H9 (cell line): ENCODE measurements around the gene USB1. TPM values are rescaled to one million over a fixed set of nuclear protein-coding genes. Genes with fewer than 3 reads are reported as not detected.

Experiments used
- DNase-seq: peaks from one replicate; pipeline ENCODE4 v3.0.0-alpha.2; 2017
- H2AFZ ChIP-seq: one replicate; pipeline ENCODE4 v1.6.1; 2013; ENCODE audit warnings: mild to moderate bottlenecking, low read length, control low read depth, moderate library complexity
- H2AK5ac ChIP-seq: 2 replicates; pipeline ENCODE4 v1.6.1; 2013; ENCODE audit warnings: low read length, control low read depth, mixed read lengths; ENCODE audit not compliant: insufficient read length
- H2BK120ac ChIP-seq: one replicate; pipeline ENCODE4 v1.6.1; 2013; ENCODE audit warnings: low read depth, mild to moderate bottlenecking, low read length, control low read depth, inconsistent platforms; ENCODE audit not compliant: poor library complexity, severe bottlenecking
- H2BK12ac ChIP-seq: 2 replicates; pipeline ENCODE4 v1.6.1; 2013; ENCODE audit warnings: low read length, control low read depth, mixed read lengths, low read depth; ENCODE audit not compliant: insufficient read length
- H2BK15ac ChIP-seq: 2 replicates; pipeline ENCODE4 v1.6.1; 2013; ENCODE audit warnings: low read depth, low read length, control low read depth
- H2BK20ac ChIP-seq: one replicate; pipeline ENCODE4 v1.6.1; 2013; ENCODE audit warnings: low read depth, mild to moderate bottlenecking, low read length, control low read depth, inconsistent platforms; ENCODE audit not compliant: poor library complexity, severe bottlenecking
- H2BK5ac ChIP-seq: 2 replicates; pipeline ENCODE4 v1.6.1; 2013; ENCODE audit warnings: low read length, control low read depth, mixed read lengths; ENCODE audit not compliant: insufficient read length
- H3K14ac ChIP-seq: 2 replicates; pipeline ENCODE4 v1.6.1; 2013; ENCODE audit warnings: low read length, control low read depth; ENCODE audit not compliant: insufficient read depth
- H3K18ac ChIP-seq: 2 replicates; pipeline ENCODE4 v1.6.1; 2013; ENCODE audit warnings: low read depth, mild to moderate bottlenecking, mixed read lengths, low read length, control low read depth; ENCODE audit not compliant: insufficient read length
- H3K23ac ChIP-seq: 2 replicates; pipeline ENCODE4 v1.6.1; 2013; ENCODE audit warnings: low read length, control low read depth, mixed read lengths, low read depth; ENCODE audit not compliant: insufficient read length
- H3K23me2 ChIP-seq: 2 replicates; pipeline ENCODE4 v1.6.1; 2013; ENCODE audit warnings: low read depth, mild to moderate bottlenecking, mixed read lengths, low read length, control low read depth; ENCODE audit not compliant: insufficient read length, poor library complexity, severe bottlenecking
- H3K27ac ChIP-seq: 2 replicates; pipeline ENCODE4 v1.5.1; 2013; ENCODE audit warnings: low read length, control low read depth, mixed read lengths, low read depth; ENCODE audit not compliant: insufficient read length
- H3K27me3 ChIP-seq: 2 replicates; pipeline ENCODE4 v1.6.1; 2013; ENCODE audit warnings: low read length, control low read depth, inconsistent platforms; ENCODE audit not compliant: insufficient read depth
- H3K4ac ChIP-seq: 2 replicates; pipeline ENCODE4 v1.6.1; 2013; ENCODE audit warnings: low read depth, mild to moderate bottlenecking, control low read depth, inconsistent platforms, low read length, moderate library complexity
- H3K4me1 ChIP-seq: 2 replicates; pipeline ENCODE4 v1.6.1; 2013; ENCODE audit warnings: low read length, control low read depth, inconsistent platforms; ENCODE audit not compliant: insufficient read depth
- H3K4me2 ChIP-seq: 2 replicates; pipeline ENCODE4 v1.6.1; 2013; ENCODE audit warnings: low read length, control low read depth, mixed read lengths; ENCODE audit not compliant: insufficient read length, insufficient read depth
- H3K56ac ChIP-seq: 2 replicates; pipeline ENCODE4 v1.6.1; 2013; ENCODE audit warnings: low read depth, mild to moderate bottlenecking, mixed read lengths, low read length, control low read depth; ENCODE audit not compliant: insufficient read length
- H3K79me1 ChIP-seq: 2 replicates; pipeline ENCODE4 v1.6.1; 2013; ENCODE audit warnings: low read depth, mild to moderate bottlenecking, moderate library complexity, low read length, control low read depth, inconsistent platforms; ENCODE audit not compliant: insufficient read depth, poor library complexity, severe bottlenecking
- H3K79me2 ChIP-seq: 2 replicates; pipeline ENCODE4 v1.6.1; 2013; ENCODE audit warnings: low read length, control low read depth, inconsistent platforms; ENCODE audit not compliant: insufficient read depth
- H3K9ac ChIP-seq: 2 replicates; pipeline ENCODE4 v1.6.1; 2013; ENCODE audit warnings: low read length, control low read depth, mixed read lengths; ENCODE audit not compliant: insufficient read length; ENCODE audit errors: extremely low read depth
- H3K9me3 ChIP-seq: one replicate; pipeline ENCODE4 v1.6.1; 2013; ENCODE audit warnings: low read depth, low read length, inconsistent platforms; ENCODE audit not compliant: control insufficient read depth
- H3T11ph ChIP-seq: one replicate; pipeline ENCODE4 v1.6.1; 2013; ENCODE audit warnings: mild to moderate bottlenecking, low read length, control low read depth, inconsistent platforms
- H4K20me1 ChIP-seq: one replicate; pipeline ENCODE4 v1.6.1; 2013; ENCODE audit not compliant: control insufficient read depth, insufficient read length, insufficient read depth
- H4K5ac ChIP-seq: 2 replicates; pipeline ENCODE4 v1.6.1; 2013; ENCODE audit warnings: low read depth, mild to moderate bottlenecking, mixed read lengths, low read length, control low read depth; ENCODE audit not compliant: insufficient read length
- H4K8ac ChIP-seq: replicated peaks from 2 replicates; pipeline ENCODE4 v1.6.1; 2013; ENCODE audit warnings: low read length, control low read depth, mixed read lengths, low read depth; ENCODE audit not compliant: insufficient read length
- H4K91ac ChIP-seq: 2 replicates; pipeline ENCODE4 v1.6.1; 2013; ENCODE audit warnings: low read depth, mild to moderate bottlenecking, moderate library complexity, mixed read lengths, low read length, control low read depth; ENCODE audit not compliant: insufficient read length
- H3K27ac Mint-ChIP-seq, 3 experiments: 2 replicates in 2 of 3; 3 replicates in 1 of 3; pipeline ENCODE4 v1.8.0; 2020 to 2021; ENCODE audit warnings: mixed read lengths in 3 of 3, mild to moderate bottlenecking in 1 of 3, moderate library complexity in 1 of 3
- H3K27me3 Mint-ChIP-seq: 2 replicates; pipeline ENCODE4 v1.8.0; 2021; ENCODE audit warnings: low read depth, mild to moderate bottlenecking, moderate library complexity, mixed read lengths
- H3K36me3 Mint-ChIP-seq, 3 experiments: 2 replicates in 2 of 3; 3 replicates in 1 of 3; pipeline ENCODE4 v1.8.0; 2020 to 2021; ENCODE audit warnings: low read depth in 3 of 3, mixed read lengths in 3 of 3; ENCODE audit not compliant: insufficient read depth in 1 of 3
- H3K4me1 Mint-ChIP-seq, 2 experiments: 2 replicates each; pipeline ENCODE4 v1.8.0; 2020; ENCODE audit warnings: mixed read lengths in 2 of 2
- H3K4me3 Mint-ChIP-seq, 2 experiments: 2 replicates in 1 of 2; 3 replicates in 1 of 2; pipeline ENCODE4 v1.8.0; 2020 to 2021; ENCODE audit warnings: mild to moderate bottlenecking in 2 of 2, mixed read lengths in 2 of 2, moderate library complexity in 1 of 2
- H3K9me3 Mint-ChIP-seq, 2 experiments: 2 replicates in 1 of 2; 3 replicates in 1 of 2; pipeline ENCODE4 v1.8.0; 2020; ENCODE audit warnings: mild to moderate bottlenecking in 2 of 2, mixed read lengths in 2 of 2, moderate library complexity in 1 of 2
- WGBS: extraction: QIAGEN DNeasy Blood & Tissue Kit; methylation state at CpG from one replicate; pipeline ENCODE4 v1.1.7; 2013; ENCODE audit warnings: missing lambda C conversion rate, low lambda C conversion rate, mixed read lengths; ENCODE audit not compliant: insufficient read length; ENCODE audit errors: extremely low coverage; 5-methylcytosine and 5-hydroxymethylcytosine counted together
- total RNA-seq: library from RNA; stranded (reverse); gene quantifications from 2 replicates; pipeline ENCODE4 v1.2.1, GENCODE V29; 2021
- TF ChIP-seq, protein P1 (sequence below): fragments of 200-600 bp; sonication (generic); conservative IDR thresholded peaks from 3 replicates; pipeline ENCODE4 v1.8.0; 2021; ENCODE audit warnings: antibody characterized with exemption, mild to moderate bottlenecking

The USB1 gene
- total RNA-seq, 1 experiment from 2014 or later, result 65.0 TPM

DNA sequence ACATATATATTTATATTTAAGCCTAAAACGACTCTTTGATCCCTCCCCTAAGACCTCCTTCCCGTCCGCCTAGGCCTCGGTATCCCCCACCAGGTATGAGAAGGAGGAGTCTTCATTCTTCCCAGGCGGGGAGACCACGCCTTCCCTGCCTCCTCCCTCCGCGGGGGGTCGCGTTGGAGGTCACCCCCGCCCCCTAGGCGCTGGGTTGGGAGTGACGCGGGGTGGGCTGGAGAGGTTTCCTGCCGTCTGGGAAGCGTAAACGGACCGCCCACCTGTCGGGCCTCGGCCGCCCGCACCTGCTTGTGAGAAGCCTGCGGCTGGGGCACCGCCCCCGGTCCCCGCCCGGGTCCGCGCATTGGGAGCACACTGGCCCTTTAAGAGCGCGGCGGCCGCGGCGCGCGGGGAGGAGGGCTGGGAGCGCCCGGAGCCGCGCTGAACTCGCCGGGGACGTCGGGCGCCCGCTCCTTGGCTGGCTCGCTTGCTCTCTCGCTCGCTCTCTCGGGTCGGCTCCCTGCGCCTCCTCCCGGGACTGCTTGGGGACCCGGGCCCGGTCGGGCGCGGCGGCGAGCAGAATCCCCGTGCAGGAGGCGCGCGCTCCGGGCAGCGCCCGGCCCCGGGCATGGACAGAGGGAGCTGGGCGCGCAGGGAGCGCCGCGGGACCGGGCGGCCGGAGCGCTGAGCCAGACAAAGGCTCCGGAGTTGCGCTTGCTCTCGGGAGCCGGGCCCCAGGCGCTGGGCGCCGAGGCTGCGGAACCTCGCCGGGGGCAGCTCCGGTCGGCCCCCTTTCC is 24.3 kb downstream of the USB1 start, which contains the start of gene MMP15:
Gene MMP15, plus strand, starts transcription at position 404 of the 788 bp plus-strand sequence. CDS start 597 bp downstream, outside the sequence.
- H2BK20ac ChIP-seq, result no peak within 1 kb of the TSS
- H3K18ac ChIP-seq, result peak within 1 kb of the TSS; percentile 32
- WGBS, result no CpG with 5 or more reads among the region's 90 CpGs
- peaks cover 2% of the 10 kb centered on the region for H3K79me1 ChIP-seq
- peak within 1 kb of the TSS; percentile 73 to 87 for H3K4me3 Mint-ChIP-seq
- no peak within 1 kb of the TSS for H3K23ac ChIP-seq
- H3K4ac ChIP-seq, result no peak within 1 kb of the TSS
- H2AK5ac ChIP-seq, result no peak within 1 kb of the TSS
- H3K27me3 ChIP-seq, result no peaks in the 10 kb centered on the region
- H3K27ac Mint-ChIP-seq, result peak within 1 kb of the TSS in 1 of 3 experiments; percentile 96; a peak in 3 of 7 replicates
- H2BK12ac ChIP-seq, result no peak within 1 kb of the TSS
- H2AFZ ChIP-seq, result no peak within 1 kb of the TSS
- H4K91ac ChIP-seq, result no peak within 1 kb of the TSS
- peaks cover 12% of the 10 kb centered on the region for H3K27me3 Mint-ChIP-seq
- no peak within 1 kb of the TSS for H3K27ac ChIP-seq
- H3T11ph ChIP-seq, result no peak within 1 kb of the TSS
- no peaks in the 10 kb centered on the region for H3K9me3 ChIP-seq
- no peak within 1 kb of the TSS for H2BK120ac ChIP-seq
- peak within 1 kb of the TSS; percentile 62 for H3K14ac ChIP-seq
- no peak within 1 kb of the TSS for H3K56ac ChIP-seq
- H3K9me3 Mint-ChIP-seq, result no peaks in the 10 kb centered on the region
- H2BK5ac ChIP-seq, result no peak within 1 kb of the TSS
- peak within 1 kb of the TSS; percentile 78 for H3K4me2 ChIP-seq
- H3K79me2 ChIP-seq, result peaks cover 2% of the 10 kb centered on the region; the same call in 1 of the 2 replicates
- peak; percentile 99 for DNase-seq
- peaks cover 18% of the 10 kb centered on the region; the same call in 1 of the 2 replicates for H3K4me1 ChIP-seq
- H2BK15ac ChIP-seq, result no peak within 1 kb of the TSS
- no peak within 1 kb of the TSS for H4K8ac ChIP-seq
- TF ChIP-seq, protein P1, sequence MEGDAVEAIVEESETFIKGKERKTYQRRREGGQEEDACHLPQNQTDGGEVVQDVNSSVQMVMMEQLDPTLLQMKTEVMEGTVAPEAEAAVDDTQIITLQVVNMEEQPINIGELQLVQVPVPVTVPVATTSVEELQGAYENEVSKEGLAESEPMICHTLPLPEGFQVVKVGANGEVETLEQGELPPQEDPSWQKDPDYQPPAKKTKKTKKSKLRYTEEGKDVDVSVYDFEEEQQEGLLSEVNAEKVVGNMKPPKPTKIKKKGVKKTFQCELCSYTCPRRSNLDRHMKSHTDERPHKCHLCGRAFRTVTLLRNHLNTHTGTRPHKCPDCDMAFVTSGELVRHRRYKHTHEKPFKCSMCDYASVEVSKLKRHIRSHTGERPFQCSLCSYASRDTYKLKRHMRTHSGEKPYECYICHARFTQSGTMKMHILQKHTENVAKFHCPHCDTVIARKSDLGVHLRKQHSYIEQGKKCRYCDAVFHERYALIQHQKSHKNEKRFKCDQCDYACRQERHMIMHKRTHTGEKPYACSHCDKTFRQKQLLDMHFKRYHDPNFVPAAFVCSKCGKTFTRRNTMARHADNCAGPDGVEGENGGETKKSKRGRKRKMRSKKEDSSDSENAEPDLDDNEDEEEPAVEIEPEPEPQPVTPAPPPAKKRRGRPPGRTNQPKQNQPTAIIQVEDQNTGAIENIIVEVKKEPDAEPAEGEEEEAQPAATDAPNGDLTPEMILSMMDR, result no peak
- H3K23me2 ChIP-seq, result peaks cover 17% of the 10 kb centered on the region
- H4K5ac ChIP-seq, result no peak within 1 kb of the TSS
- H4K20me1 ChIP-seq, result no peaks in the 10 kb centered on the region
- peaks cover 0 to 6% (median 5%) of the 10 kb centered on the region in 3 experiments; a peak in 5 of 7 replicates for H3K36me3 Mint-ChIP-seq
- peak within 1 kb of the TSS; percentile 3 for H3K9ac ChIP-seq
- H3K4me1 Mint-ChIP-seq, result peaks cover 46 to 57% of the 10 kb centered on the region in 2 experiments
